SK-N-SH (cell line): ENCODE measurements around the gene CELSR2. TPM values are rescaled to one million over a fixed set of nuclear protein-coding genes. Genes with fewer than 3 reads are reported as not detected.
A peak's percentile ranks its signal among the peaks of the same experiment; 100 is the strongest.

Source experiments
- CTCF ChIA-PET: fragments of 300-600, 350-600 bp; formaldehyde crosslinking; extraction: SDS; loops from one replicate; lab custom pipeline; 2021; lab: Yijun Ruan, JAX
- POLR2A ChIA-PET: fragments of 350-600 bp; sonication (Branson Sonifier 250); formaldehyde crosslinking; extraction: SDS; loops from one replicate; lab custom pipeline; 2020; ENCODE audit warnings: antibody characterized with exemption, inconsistent platforms; lab: Yijun Ruan, JAX
- DNase-seq: peaks from one replicate; pipeline ENCODE4 v3.0.0; 2012
- H2AFZ ChIP-seq: fragments of 200-600 bp; sonication (generic); 2 replicates; pipeline ENCODE4 v1.8.1; 2016; ENCODE audit warnings: antibody characterized with exemption, mild to moderate bottlenecking, low read depth
- H3F3A ChIP-seq: fragments of 200-600 bp; sonication (generic); replicated peaks from 2 replicates; pipeline ENCODE3; 2016; ENCODE audit warnings: antibody characterized with exemption, mild to moderate bottlenecking; ENCODE audit not compliant: insufficient read depth
- H3K27ac ChIP-seq, 2 experiments: fragments of 200-500 bp in 1 of 2; fragments of 200-600 bp in 1 of 2; sonication (Bioruptor generic) in 1 of 2; sonication (generic), shearing (Covaris generic) in 1 of 2; 2 replicates each; pipeline versions ENCODE4 v1.5.1 to v1.6.1; 2014 to 2016; ENCODE audit warnings: low read depth in 2 of 2, inconsistent platforms in 1 of 2, low read length in 1 of 2, mild to moderate bottlenecking in 1 of 2, mixed read lengths in 1 of 2
- H3K27me3 ChIP-seq: fragments of 200-600 bp; sonication (generic), shearing (Covaris generic); 2 replicates; pipeline ENCODE4 v1.6.1; 2016; ENCODE audit warnings: mixed run types; ENCODE audit not compliant: insufficient read depth
- H3K36me3 ChIP-seq, 2 experiments: fragments of 200-500 bp in 1 of 2; fragments of 200-600 bp in 1 of 2; sonication (Bioruptor generic) in 1 of 2; sonication (generic) in 1 of 2; replicated peaks in 1 of 2; 2 replicates each; pipeline versions ENCODE3 to v1.5.1; 2014 to 2016; ENCODE audit warnings: low read length in 1 of 2, mild to moderate bottlenecking in 1 of 2; ENCODE audit not compliant: insufficient read depth in 2 of 2, control insufficient read depth in 1 of 2
- H3K4me1 ChIP-seq, 2 experiments: fragments of 200-500 bp in 1 of 2; fragments of 200-600 bp in 1 of 2; sonication (Bioruptor generic) in 1 of 2; sonication (generic), shearing (Covaris generic) in 1 of 2; 2 replicates each; pipeline versions ENCODE4 v1.5.1 to v1.6.1; 2014 to 2016; ENCODE audit warnings: low read depth in 1 of 2, low read length in 1 of 2, mixed run types in 1 of 2; ENCODE audit not compliant: insufficient read depth in 2 of 2, control insufficient read depth in 1 of 2
- H3K4me2 ChIP-seq: fragments of 200-600 bp; sonication (generic), shearing (Covaris generic); 2 replicates; pipeline ENCODE4 v1.6.1; 2017; ENCODE audit warnings: mixed run types
- H3K4me3 ChIP-seq, 2 experiments: fragments of 200-500 bp in 1 of 2; fragments of 200-600 bp in 1 of 2; sonication (Bioruptor generic) in 1 of 2; sonication (generic), shearing (Covaris generic) in 1 of 2; 2 replicates each; pipeline versions ENCODE4 v1.5.1 to v1.8.1; 2014 to 2016; ENCODE audit warnings: low read depth in 2 of 2, inconsistent platforms in 1 of 2, low read length in 1 of 2, mild to moderate bottlenecking in 1 of 2, mixed read lengths in 1 of 2, moderate library complexity in 1 of 2
- H3K79me2 ChIP-seq: fragments of 200-600 bp; sonication (generic); 2 replicates; pipeline ENCODE4 v1.8.1; 2017; ENCODE audit warnings: mild to moderate bottlenecking; ENCODE audit not compliant: insufficient read depth
- H3K9ac ChIP-seq: fragments of 200-600 bp; sonication (generic); 2 replicates; pipeline ENCODE4 v1.6.1; 2017; ENCODE audit warnings: mixed run types
- H3K9me2 ChIP-seq: fragments of 200-600 bp; sonication (generic); 2 replicates; pipeline ENCODE4 v1.6.1; 2017; ENCODE audit warnings: mixed run types
- H3K9me3 ChIP-seq: fragments of 200-600 bp; sonication (generic); 2 replicates; pipeline ENCODE4 v1.6.1; 2017; ENCODE audit warnings: mixed run types, mild to moderate bottlenecking, moderate library complexity
- H4K20me1 ChIP-seq: fragments of 200-600 bp; sonication (generic); 2 replicates; pipeline ENCODE4 v1.6.1; 2017; ENCODE audit warnings: mild to moderate bottlenecking, mixed run types; ENCODE audit not compliant: insufficient read depth
- CHD2 ChIP-seq: fragments of 150-350 bp; IDR thresholded peaks from 2 replicates; pipeline ENCODE4 v1.6.1; 2018; ENCODE audit warnings: low read length; ENCODE audit not compliant: partially characterized antibody
- ELF1 ChIP-seq: IDR thresholded peaks from 2 replicates; pipeline ENCODE4 v1.4.0; 2012
- EZH2phosphoT487 ChIP-seq: fragments of 200-600 bp; sonication (generic); IDR thresholded peaks from 2 replicates; pipeline ENCODE4 v1.6.1; 2017; ENCODE audit warnings: low read depth, mixed run types, mild to moderate bottlenecking, antibody characterized with exemption, moderate library complexity, borderline replicate concordance
- FOSL2 ChIP-seq: IDR thresholded peaks from 2 replicates; pipeline ENCODE4 v1.4.0; 2012; ENCODE audit warnings: low read depth, mild to moderate bottlenecking, moderate library complexity, borderline replicate concordance
- FOXM1 ChIP-seq: IDR thresholded peaks from 2 replicates; pipeline ENCODE4 v1.4.0; 2012; ENCODE audit warnings: low read depth, mild to moderate bottlenecking
- GATA2 ChIP-seq: sonication (generic); formaldehyde crosslinking; IDR thresholded peaks from 2 replicates; pipeline ENCODE4 v1.5.0; 2020; ENCODE audit warnings: mild to moderate bottlenecking, missing genetic modification reagents
- JUND ChIP-seq: IDR thresholded peaks from 2 replicates; pipeline ENCODE4 v1.4.0; 2012
- NFIC ChIP-seq: IDR thresholded peaks from 2 replicates; pipeline ENCODE4 v1.4.0; 2012; ENCODE audit warnings: borderline replicate concordance
- RAD21 ChIP-seq: IDR thresholded peaks from 2 replicates; pipeline ENCODE4 v1.6.1; 2012; ENCODE audit warnings: mild to moderate bottlenecking, low read length
- RCOR1 ChIP-seq: fragments of 150-350 bp; IDR thresholded peaks from 2 replicates; pipeline ENCODE4 v1.6.1; 2017; ENCODE audit warnings: antibody characterized with exemption, low read length
- RFX5 ChIP-seq: IDR thresholded peaks from 2 replicates; pipeline ENCODE4 v1.6.1; 2012; ENCODE audit warnings: mild to moderate bottlenecking, improper control_type of control experiment, low read length
- RXRA ChIP-seq: IDR thresholded peaks from 2 replicates; pipeline ENCODE4 v1.4.0; 2012; ENCODE audit warnings: low read depth, mild to moderate bottlenecking, borderline replicate concordance
- SIN3A ChIP-seq: IDR thresholded peaks from 2 replicates; pipeline ENCODE4 v1.6.1; 2012; ENCODE audit warnings: low read depth, mild to moderate bottlenecking, low read length, moderate library complexity, borderline replicate concordance
- TCF12 ChIP-seq: IDR thresholded peaks from 2 replicates; pipeline ENCODE4 v1.4.0; 2012
- TEAD4 ChIP-seq: IDR thresholded peaks from 2 replicates; pipeline ENCODE4 v1.4.0; 2012; ENCODE audit warnings: mild to moderate bottlenecking, borderline replicate concordance; ENCODE audit not compliant: insufficient read depth
- USF2 ChIP-seq: fragments of 150-350 bp; IDR thresholded peaks from 2 replicates; pipeline ENCODE4 v1.6.1; 2017; ENCODE audit warnings: antibody characterized with exemption, low read length, low read depth, borderline replicate concordance
- WGBS: methylation state at CpG from one replicate; pipeline ENCODE4 v1.1.6; 2017; ENCODE audit warnings: low lambda C conversion rate; 5-methylcytosine and 5-hydroxymethylcytosine counted together
- polyA plus RNA-seq, 3 experiments: library from polyadenylated mRNA; depleted of rRNA; stranded (reverse); fragments of >200 nt; gene quantifications; 2 replicates each; pipeline ENCODE4 v1.2.3, GENCODE V29; 2012
- TF ChIP-seq, protein P1 (sequence below): IDR thresholded peaks from 2 replicates; pipeline ENCODE4; 2012
- TF ChIP-seq, protein P2 (sequence below): IDR thresholded peaks from 2 replicates; pipeline ENCODE4 v1.4.0; 2012; ENCODE audit warnings: low read depth, borderline replicate concordance
- TF ChIP-seq, protein P3 (sequence below): IDR thresholded peaks from 2 replicates; pipeline ENCODE4 v1.6.1; 2012; ENCODE audit warnings: mild to moderate bottlenecking, low read depth, low read length, moderate library complexity

CELSR2 gene
- polyA plus RNA-seq, 1 of the 3 experiments (the other 2 are of a cell fraction) = 3.5 TPM

- Histone ChIP-seq H3K9ac (no peak overlapping the region), H3K27me3 (no peaks in the 10 kb centered on the region), H3K4me3 (no peak overlapping the region), H3K9me2 (no peaks in the 10 kb centered on the region), H3K4me2 (no peak overlapping the region), H3K27ac (peak overlapping the region in 1 of 2 experiments; percentile 63; a peak in 2 of 4 replicates), H3K9me3 (no peaks in the 10 kb centered on the region), H4K20me1 (no peaks in the 10 kb centered on the region), H3K79me2 (no peaks in the 10 kb centered on the region), H3K36me3 (peaks cover 0 to 5% of the 10 kb centered on the region in 2 experiments), H3K4me1 (peaks cover 0 to 36% of the 10 kb centered on the region in 2 experiments; a peak in 2 of 4 replicates), H3F3A (no peaks in the 10 kb centered on the region), H2AFZ (no peak overlapping the region)
- CTCF ChIA-PET = interaction anchor here (0.8 to 2.1 kb wide), 10 partner anchors 10 to 273 kb away, joined by 3 to 7 read pairs (median 4); a partner anchor contains a TSS
- 69% methylated on average over 7 of the region's 7 CpGs for WGBS
- DNase-seq = peak; percentile 77
- TF ChIP-seq FOXM1 (no peak), TEAD4 (no peak), CHD2 (no peak), ELF1 (no peak), RCOR1 (no peak), GATA2 (CRISPR knock-in tag) (no peak), RAD21 (no peak), JUND (no peak), RFX5 (no peak), RXRA (no peak), SIN3A (no peak), NFIC (no peak), EZH2phosphoT487 (no peak), TCF12 (no peak), USF2 (no peak), FOSL2 (no peak)
- TF ChIP-seq, protein P1, sequence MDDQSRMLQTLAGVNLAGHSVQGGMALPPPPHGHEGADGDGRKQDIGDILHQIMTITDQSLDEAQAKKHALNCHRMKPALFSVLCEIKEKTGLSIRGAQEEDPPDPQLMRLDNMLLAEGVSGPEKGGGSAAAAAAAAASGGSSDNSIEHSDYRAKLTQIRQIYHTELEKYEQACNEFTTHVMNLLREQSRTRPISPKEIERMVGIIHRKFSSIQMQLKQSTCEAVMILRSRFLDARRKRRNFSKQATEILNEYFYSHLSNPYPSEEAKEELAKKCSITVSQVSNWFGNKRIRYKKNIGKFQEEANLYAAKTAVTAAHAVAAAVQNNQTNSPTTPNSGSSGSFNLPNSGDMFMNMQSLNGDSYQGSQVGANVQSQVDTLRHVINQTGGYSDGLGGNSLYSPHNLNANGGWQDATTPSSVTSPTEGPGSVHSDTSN = no peak
- TF ChIP-seq, protein P2, sequence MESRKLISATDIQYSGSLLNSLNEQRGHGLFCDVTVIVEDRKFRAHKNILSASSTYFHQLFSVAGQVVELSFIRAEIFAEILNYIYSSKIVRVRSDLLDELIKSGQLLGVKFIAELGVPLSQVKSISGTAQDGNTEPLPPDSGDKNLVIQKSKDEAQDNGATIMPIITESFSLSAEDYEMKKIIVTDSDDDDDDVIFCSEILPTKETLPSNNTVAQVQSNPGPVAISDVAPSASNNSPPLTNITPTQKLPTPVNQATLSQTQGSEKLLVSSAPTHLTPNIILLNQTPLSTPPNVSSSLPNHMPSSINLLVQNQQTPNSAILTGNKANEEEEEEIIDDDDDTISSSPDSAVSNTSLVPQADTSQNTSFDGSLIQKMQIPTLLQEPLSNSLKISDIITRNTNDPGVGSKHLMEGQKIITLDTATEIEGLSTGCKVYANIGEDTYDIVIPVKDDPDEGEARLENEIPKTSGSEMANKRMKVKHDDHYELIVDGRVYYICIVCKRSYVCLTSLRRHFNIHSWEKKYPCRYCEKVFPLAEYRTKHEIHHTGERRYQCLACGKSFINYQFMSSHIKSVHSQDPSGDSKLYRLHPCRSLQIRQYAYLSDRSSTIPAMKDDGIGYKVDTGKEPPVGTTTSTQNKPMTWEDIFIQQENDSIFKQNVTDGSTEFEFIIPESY = no peak
- TF ChIP-seq, protein P3, sequence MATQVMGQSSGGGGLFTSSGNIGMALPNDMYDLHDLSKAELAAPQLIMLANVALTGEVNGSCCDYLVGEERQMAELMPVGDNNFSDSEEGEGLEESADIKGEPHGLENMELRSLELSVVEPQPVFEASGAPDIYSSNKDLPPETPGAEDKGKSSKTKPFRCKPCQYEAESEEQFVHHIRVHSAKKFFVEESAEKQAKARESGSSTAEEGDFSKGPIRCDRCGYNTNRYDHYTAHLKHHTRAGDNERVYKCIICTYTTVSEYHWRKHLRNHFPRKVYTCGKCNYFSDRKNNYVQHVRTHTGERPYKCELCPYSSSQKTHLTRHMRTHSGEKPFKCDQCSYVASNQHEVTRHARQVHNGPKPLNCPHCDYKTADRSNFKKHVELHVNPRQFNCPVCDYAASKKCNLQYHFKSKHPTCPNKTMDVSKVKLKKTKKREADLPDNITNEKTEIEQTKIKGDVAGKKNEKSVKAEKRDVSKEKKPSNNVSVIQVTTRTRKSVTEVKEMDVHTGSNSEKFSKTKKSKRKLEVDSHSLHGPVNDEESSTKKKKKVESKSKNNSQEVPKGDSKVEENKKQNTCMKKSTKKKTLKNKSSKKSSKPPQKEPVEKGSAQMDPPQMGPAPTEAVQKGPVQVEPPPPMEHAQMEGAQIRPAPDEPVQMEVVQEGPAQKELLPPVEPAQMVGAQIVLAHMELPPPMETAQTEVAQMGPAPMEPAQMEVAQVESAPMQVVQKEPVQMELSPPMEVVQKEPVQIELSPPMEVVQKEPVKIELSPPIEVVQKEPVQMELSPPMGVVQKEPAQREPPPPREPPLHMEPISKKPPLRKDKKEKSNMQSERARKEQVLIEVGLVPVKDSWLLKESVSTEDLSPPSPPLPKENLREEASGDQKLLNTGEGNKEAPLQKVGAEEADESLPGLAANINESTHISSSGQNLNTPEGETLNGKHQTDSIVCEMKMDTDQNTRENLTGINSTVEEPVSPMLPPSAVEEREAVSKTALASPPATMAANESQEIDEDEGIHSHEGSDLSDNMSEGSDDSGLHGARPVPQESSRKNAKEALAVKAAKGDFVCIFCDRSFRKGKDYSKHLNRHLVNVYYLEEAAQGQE = no peak
- POLR2A ChIA-PET = no interaction called here
Observed at GRCh38 chr1:109259674-109260557, 10.6 kb downstream of the CELSR2 start.
